ENCODE results near the gene PSME1. TPM values are rescaled to one million over a fixed set of nuclear protein-coding genes. Genes with fewer than 3 reads are reported as not detected.

The PSME1 gene
- total and polyA plus RNA-seq, 2 of the 13 experiments (the other 11 are each of a cell fraction or from before 2014, with no cell fraction given): 159 to 608 TPM

- TF ChIP-seq PATZ1 (CRISPR knock-in tag; IDR thresholded peaks at IDR 0.05) (no peak), RFXANK (CRISPR knock-in tag; IDR thresholded peaks at IDR 0.05) (no peak), AGO2 (optimal IDR thresholded peaks at IDR 0.05; ENCODE audit: low read depth, low read length) (peak; percentile 67), GMEB2 (CRISPR knock-in tag; IDR thresholded peaks at IDR 0.05; ENCODE audit: low read depth) (no peak), POLR2A (IDR thresholded peaks at IDR 0.05; ENCODE audit: insufficient read depth in 1 of 2, low read depth in 2 of 2, low read length in 2 of 2) (no peak), NCOA1 (CRISPR knock-in tag; IDR thresholded peaks at IDR 0.05) (no peak), GABPB1 (CRISPR knock-in tag; IDR thresholded peaks at IDR 0.05) (peak; percentile 22; the same call in 1 of the 2 replicates), KLF12 (CRISPR knock-in tag; IDR thresholded peaks at IDR 0.05; ENCODE audit: borderline replicate concordance) (no peak), CAMTA2 (CRISPR knock-in tag; IDR thresholded peaks at IDR 0.05; ENCODE audit: borderline replicate concordance) (no peak), NRL (CRISPR knock-in tag; IDR thresholded peaks at IDR 0.05; ENCODE audit: borderline replicate concordance) (peak; percentile 34; the same call in 1 of the 2 replicates), RCOR2 (CRISPR knock-in tag; IDR thresholded peaks at IDR 0.05) (no peak), ZBTB25 (CRISPR knock-in tag; IDR thresholded peaks at IDR 0.05) (no peak), ZNF550 (CRISPR knock-in tag; IDR thresholded peaks at IDR 0.05; ENCODE audit: borderline replicate concordance) (0 out of 2 replicates have a peak, but pooled peaks have one; percentile 39), ZNF333 (CRISPR knock-in tag; IDR thresholded peaks at IDR 0.05; ENCODE audit: borderline replicate concordance) (peak; percentile 23; the same call in 1 of the 2 replicates), SSRP1 (CRISPR knock-in tag; IDR thresholded peaks at IDR 0.05) (no peak)
These were observed 28.6 kb downstream of the PSME1 start (continued) for GRCh38 chr14:24164518-24164991.

All from HepG2 (cell line).